ENCODE results near the gene CNOT9. TPM values are rescaled to one million over a fixed set of nuclear protein-coding genes. Genes with fewer than 3 reads are reported as not detected.
A peak's percentile ranks its signal among the peaks of the same experiment; 100 is the strongest.

Gene CNOT9
- 29.2 TPM for total RNA-seq (2013)
- polyA plus RNA-seq (10 to 100 TPM; 14.5 to 21.5 (median 18.4) TPM), polyA minus RNA-seq (20.4 and 27.7 TPM in 2 replicates), total RNA-seq (29.7 to 60.9 (median 50.0) reads per million in 11 experiments)

DNA sequence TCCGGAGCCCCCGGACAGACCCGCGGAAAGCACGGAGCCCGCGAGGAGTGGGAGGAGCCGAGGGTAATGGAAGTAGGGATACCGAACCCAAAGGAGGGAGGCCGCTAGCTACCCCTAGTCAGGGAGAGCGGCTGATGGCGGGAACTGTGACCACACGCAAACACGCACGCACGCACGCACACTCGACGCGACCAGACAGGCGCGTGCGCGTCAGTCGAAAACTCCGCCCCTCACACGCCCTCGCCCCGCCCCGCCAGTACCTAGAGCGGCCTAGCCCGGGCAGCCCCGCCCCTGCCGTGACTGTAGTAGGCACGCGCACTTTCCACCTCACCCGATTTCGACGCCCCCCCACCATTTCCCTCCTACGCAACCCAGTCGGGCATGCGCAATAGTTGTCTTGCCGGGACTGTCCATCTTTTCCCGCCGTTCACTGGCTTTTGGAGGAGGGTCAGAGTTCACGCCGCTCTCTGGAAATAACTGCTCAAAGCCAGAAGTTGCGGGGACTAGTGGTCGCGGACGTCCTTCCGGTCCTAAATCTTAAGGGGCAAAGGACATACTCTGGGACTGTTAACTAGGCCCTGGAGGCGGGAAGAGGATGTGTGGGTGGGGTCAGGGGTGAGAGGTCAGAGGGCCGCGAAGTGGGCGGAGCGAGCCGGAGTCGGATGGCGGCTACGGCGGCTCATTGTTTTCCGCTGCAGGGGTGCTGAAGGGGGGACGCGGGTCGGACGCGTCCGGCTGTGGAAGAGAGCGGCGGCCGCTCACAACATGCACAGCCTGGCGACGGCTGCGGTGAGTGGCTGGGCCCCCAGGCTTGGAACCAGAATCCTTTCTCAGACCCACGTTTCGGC lies at the start of gene CNOT9, which contains the start of gene USP37:
TSS of gene CNOT9 (plus strand) at position 650 of the 848 bp plus-strand sequence. CDS start at position 766, 116 bp downstream.
TSS of gene USP37 (minus strand) at position 162 of the 848 bp plus-strand sequence. CDS start 9,698 bp downstream, outside the sequence.
- WGBS (ENCODE audit: insufficient coverage) = under 1% methylated on average over 69 of the region's 77 CpGs
- Histone ChIP-seq H3K27me3 (ENCODE audit: control insufficient read depth in 2 of 2, insufficient read depth in 2 of 2, low read length in 2 of 2) (no peaks in the 10 kb centered on the region), H3K27ac (ENCODE audit: low read depth in 1 of 2, low read length in 2 of 2) (peak within 1 kb of the TSS; percentile 92 to 96), H3K9ac (ENCODE audit: insufficient read depth, low read length, poor library complexity, severe bottlenecking) (peak within 1 kb of the TSS; percentile 93), H3K4me1 (ENCODE audit: control insufficient read depth in 1 of 2, insufficient read depth in 2 of 2, low read length in 2 of 2) (peaks cover 24 to 27% of the 10 kb centered on the region in 2 donors), H3K36me3 (replicated peaks in 1 of 2; ENCODE audit: control insufficient read depth in 1 of 2, insufficient read depth in 2 of 2, low read length in 2 of 2) (peaks cover 5 to 18% of the 10 kb centered on the region in 2 donors), H3K4me3 (replicated peaks in 1 of 3; ENCODE audit: low read depth in 2 of 3, low read length in 3 of 3) (peak within 1 kb of the TSS; percentile 77 to 86 (median 77)), H2AFZ (ENCODE audit: insufficient read depth, low read depth, low read length, poor library complexity, severe bottlenecking) (peak within 1 kb of the TSS; percentile 78), H3K9me3 (replicated peaks in 1 of 2; ENCODE audit: control insufficient read depth in 1 of 2, insufficient read depth in 1 of 2, low read length in 2 of 2) (no peaks in the 10 kb centered on the region), H3K79me2 (ENCODE audit: insufficient read depth, low read length) (peaks cover 96% of the 10 kb centered on the region), H4K20me1 (ENCODE audit: insufficient read depth, low read length) (peaks cover 13% of the 10 kb centered on the region), H3K4me2 (replicated peaks; ENCODE audit: extremely low read depth, low read length, poor library complexity, severe bottlenecking) (peak within 1 kb of the TSS; percentile 76)
- intact Hi-C loops (cut with micrococcal nuclease) = loop anchor here (10.0 kb wide), 3 partner anchors 164 to 294 kb away; partner anchors contain the start of genes AAMP (in 1 of the 2), CTDSP1 (in 1 of the 2) and PNKD (in 1 of the 2)
- H3K27me3 Mint-ChIP-seq (ENCODE audit: low read depth in 3 of 3) = no peaks in the 10 kb centered on the region
- DNase-seq = peak; percentile 98 to 99 (median 99)
- H3K27ac Mint-ChIP-seq = peak within 1 kb of the TSS; percentile 99 to 100 (median 99)
- no peak for TF ChIP-seq CTCF (IDR thresholded peaks at IDR 0.05)
- H3K9me3 Mint-ChIP-seq = no peaks in the 10 kb centered on the region
- H3K4me1 Mint-ChIP-seq = peaks cover 45% of the 10 kb centered on the region
- peak within 1 kb of the TSS; percentile 92 to 97 for H3K4me3 Mint-ChIP-seq
- H3K36me3 Mint-ChIP-seq = peaks cover 22% of the 10 kb centered on the region in 2 donors

DNA sequence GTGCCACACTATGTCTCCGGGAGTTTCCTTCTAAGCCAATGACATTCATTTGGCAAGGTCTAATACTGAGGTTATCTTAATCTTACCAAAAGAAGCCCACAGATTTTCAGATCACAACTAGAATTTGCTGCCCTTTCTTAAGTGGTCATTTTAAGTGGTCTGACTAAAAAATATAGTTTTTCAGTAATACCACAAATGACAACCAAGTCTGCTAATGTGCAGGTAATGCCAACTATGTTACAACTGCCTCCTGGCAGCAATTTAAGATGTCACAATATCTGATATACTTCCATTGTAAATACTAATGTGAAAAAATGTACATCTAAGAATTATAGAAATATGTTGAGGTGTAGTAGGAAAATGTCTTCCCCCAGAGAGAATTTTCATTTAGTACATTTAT lies 49.8 kb upstream of the CNOT9 start:
- no peak overlapping the region for H3K4me3 Mint-ChIP-seq
- peaks cover 0 to 4% (median 3%) of the 10 kb centered on the region in 7 donors for H3K9me3 Mint-ChIP-seq
- Histone ChIP-seq H3K79me2 (ENCODE audit: insufficient read depth, low read length) (peaks cover 3% of the 10 kb centered on the region), H3K27me3 (ENCODE audit: control insufficient read depth in 2 of 2, insufficient read depth in 2 of 2, low read length in 2 of 2) (no peaks in the 10 kb centered on the region), H3K4me3 (replicated peaks in 1 of 3; ENCODE audit: low read depth in 2 of 3, low read length in 3 of 3) (no peak overlapping the region), H3K4me1 (ENCODE audit: control insufficient read depth in 1 of 2, insufficient read depth in 2 of 2, low read length in 2 of 2) (no peaks in the 10 kb centered on the region), H3K36me3 (replicated peaks in 1 of 2; ENCODE audit: control insufficient read depth in 1 of 2, insufficient read depth in 2 of 2, low read length in 2 of 2) (peaks cover 13 to 46% of the 10 kb centered on the region in 2 donors), H3K4me2 (replicated peaks; ENCODE audit: extremely low read depth, low read length, poor library complexity, severe bottlenecking) (no peak overlapping the region), H3K27ac (ENCODE audit: low read depth in 1 of 2, low read length in 2 of 2) (no peak overlapping the region), H4K20me1 (ENCODE audit: insufficient read depth, low read length) (no peaks in the 10 kb centered on the region), H2AFZ (ENCODE audit: insufficient read depth, low read depth, low read length, poor library complexity, severe bottlenecking) (no peak overlapping the region), H3K9me3 (replicated peaks in 1 of 2; ENCODE audit: control insufficient read depth in 1 of 2, insufficient read depth in 1 of 2, low read length in 2 of 2) (peaks cover 0 to 3% of the 10 kb centered on the region in 2 donors), H3K9ac (ENCODE audit: insufficient read depth, low read length, poor library complexity, severe bottlenecking) (no peak overlapping the region)
- H3K27ac Mint-ChIP-seq = no peak overlapping the region
- peaks cover 36 to 43% of the 10 kb centered on the region in 2 donors for H3K36me3 Mint-ChIP-seq
- TF ChIP-seq CTCF (IDR thresholded peaks at IDR 0.05) = no peak
- intact Hi-C loops (cut with micrococcal nuclease) = no loop called here
- no peak for DNase-seq
- no peaks in the 10 kb centered on the region for H3K4me1 Mint-ChIP-seq
- no CpG with 5 or more reads among the region's 1 CpG for WGBS (ENCODE audit: insufficient coverage)
- H3K27me3 Mint-ChIP-seq (ENCODE audit: low read depth in 3 of 3) = no peaks in the 10 kb centered on the region
